Measurements from ENCODE around the gene SRP54. TPM values are rescaled to one million over a fixed set of nuclear protein-coding genes. Genes with fewer than 3 reads are reported as not detected.
"Not testable (repeated sequence)": the region's sequence is repeated elsewhere in the genome, so short reads cannot be mapped to it uniquely, and the experiment has no call there.

Gene SRP54
- total RNA-seq, 3 donors from 2014 or later = 35.5 to 68.1 (median 62.6) TPM

GRCh38 chr14:35016568-35016967, 33.8 kb downstream of the SRP54 start:
- no peak for TF ChIP-seq POLR2AphosphoS5 (IDR thresholded peaks at IDR 0.05)
- no peak for TF ChIP-seq POLR2A (IDR thresholded peaks at IDR 0.05)
- no peak for TF ChIP-seq CTCF (IDR thresholded peaks at IDR 0.05)
- H3K36me3 ChIP-seq = no peaks in the 10 kb centered on the region
- no peak overlapping the region for H3K27ac ChIP-seq
- intact Hi-C loops (cut with DNase I; ENCODE audit: low total_unique reads) = no loop called here
- no peaks in the 10 kb centered on the region for H3K27me3 ChIP-seq
- DNase-seq (ENCODE audit: low spot score in 2 of 2) = no peak
- H3K9me3 ChIP-seq = no peaks in the 10 kb centered on the region
- no peaks in the 10 kb centered on the region for H3K4me1 ChIP-seq
- H3K4me3 ChIP-seq = no peak overlapping the region

- no peak for DNase-seq (ENCODE audit: low spot score in 2 of 2)
- TF ChIP-seq POLR2AphosphoS5 (IDR thresholded peaks at IDR 0.05) = no peak
- no peak for TF ChIP-seq CTCF (IDR thresholded peaks at IDR 0.05)
- no peak overlapping the region for H3K27ac ChIP-seq
- H3K4me1 ChIP-seq = no peaks in the 10 kb centered on the region
- no peaks in the 10 kb centered on the region for H3K27me3 ChIP-seq
- H3K4me3 ChIP-seq = no peak overlapping the region
- H3K36me3 ChIP-seq = no peaks in the 10 kb centered on the region
- intact Hi-C loops (cut with DNase I; ENCODE audit: low total_unique reads) = no loop called here
- H3K9me3 ChIP-seq = no peaks in the 10 kb centered on the region
These were observed 37.9 kb downstream of the SRP54 start for GRCh38 chr14:35020713-35021112.

GRCh38 chr14:35028435-35028834, 45.6 kb downstream of the SRP54 start:
- Histone ChIP-seq H3K4me3 (no peak overlapping the region), H3K27ac (no peak overlapping the region), H3K27me3 (no peaks in the 10 kb centered on the region), H3K36me3 (no peaks in the 10 kb centered on the region), H3K9me3 (peaks cover under 1 to 2% of the 10 kb centered on the region in 2 donors), H3K4me1 (no peaks in the 10 kb centered on the region)
- intact Hi-C loops (cut with DNase I; ENCODE audit: low total_unique reads) = no loop called here
- DNase-seq (ENCODE audit: low spot score in 2 of 2) = no peak
- TF ChIP-seq CTCF (IDR thresholded peaks at IDR 0.05) (no peak), POLR2A (IDR thresholded peaks at IDR 0.05) (no peak), POLR2AphosphoS5 (IDR thresholded peaks at IDR 0.05) (no peak)

- no peak overlapping the region for H3K4me3 ChIP-seq
- no peak for DNase-seq (ENCODE audit: low spot score in 2 of 2)
- H3K27me3 ChIP-seq = no peaks in the 10 kb centered on the region
- H3K36me3 ChIP-seq = no peaks in the 10 kb centered on the region
- no peaks in the 10 kb centered on the region for H3K4me1 ChIP-seq
- intact Hi-C loops (cut with DNase I; ENCODE audit: low total_unique reads) = no loop called here
- H3K9me3 ChIP-seq = peaks cover 16 to 19% of the 10 kb centered on the region in 2 donors
- no peak overlapping the region for H3K27ac ChIP-seq
- no peak for TF ChIP-seq POLR2AphosphoS5 (IDR thresholded peaks at IDR 0.05)
- TF ChIP-seq CTCF (IDR thresholded peaks at IDR 0.05) = no peak
- TF ChIP-seq POLR2A (IDR thresholded peaks at IDR 0.05) = no peak
These were observed 49.8 kb downstream of the SRP54 start for GRCh38 chr14:35032562-35032961.

GRCh38 chr14:35034440-35034833, 51.6 kb downstream of the SRP54 start:
- no peak overlapping the region for H3K27ac ChIP-seq
- H3K4me1 ChIP-seq = no peaks in the 10 kb centered on the region
- DNase-seq (ENCODE audit: low spot score in 2 of 2) = no peak
- H3K9me3 ChIP-seq = peaks cover 16 to 19% of the 10 kb centered on the region in 2 donors
- H3K36me3 ChIP-seq = no peaks in the 10 kb centered on the region
- no peak for TF ChIP-seq POLR2A (IDR thresholded peaks at IDR 0.05)
- no peaks in the 10 kb centered on the region for H3K27me3 ChIP-seq
- intact Hi-C loops (cut with DNase I; ENCODE audit: low total_unique reads) = no loop called here
- no peak overlapping the region for H3K4me3 ChIP-seq

- H3K27ac ChIP-seq; DNase-seq (ENCODE audit: low spot score in 2 of 2); H3K36me3 ChIP-seq; H3K4me1 ChIP-seq; H3K27me3 ChIP-seq; H3K4me3 ChIP-seq; intact Hi-C loops (cut with DNase I; ENCODE audit: low total_unique reads): not testable (repeated sequence)
- peaks cover 16 to 19% of the 10 kb centered on the region in 2 donors for H3K9me3 ChIP-seq
These were observed 52.3 kb downstream of the SRP54 start for GRCh38 chr14:35034944-35035554.

- H3K4me1 ChIP-seq; H3K27me3 ChIP-seq; intact Hi-C loops (cut with DNase I; ENCODE audit: low total_unique reads); DNase-seq (ENCODE audit: low spot score in 2 of 2); H3K27ac ChIP-seq; H3K36me3 ChIP-seq; H3K4me3 ChIP-seq: not testable (repeated sequence)
- peaks cover 16 to 18% of the 10 kb centered on the region in 2 donors for H3K9me3 ChIP-seq
These were observed 55.5 kb downstream of the SRP54 start for GRCh38 chr14:35038312-35038711.
